ENCODE measurements around the gene PDE10A. TPM values are rescaled to one million over a fixed set of nuclear protein-coding genes. Genes with fewer than 3 reads are reported as not detected.

The PDE10A gene
- total and polyA plus RNA-seq, 12 donors, result 6.8 to 20.4 (median 14.2) TPM

DNA sequence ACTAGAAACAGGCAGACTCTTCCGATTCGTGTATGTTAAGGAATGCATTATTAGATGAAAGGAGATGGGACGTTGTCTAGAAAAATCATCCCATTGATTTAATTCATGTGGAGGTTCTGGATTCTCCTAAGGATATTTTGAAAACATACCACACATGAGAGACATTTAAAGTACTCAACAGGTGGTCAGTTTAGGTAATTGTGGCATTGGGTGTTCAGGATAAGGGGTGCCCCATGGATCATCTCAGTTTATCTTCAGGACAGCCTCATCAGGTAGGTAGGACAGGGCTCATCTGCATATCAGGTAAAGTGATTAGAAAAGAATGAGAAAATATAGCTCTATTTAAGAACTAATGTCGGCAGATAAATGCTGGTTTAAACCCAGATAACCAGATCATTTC is 15.9 kb upstream of the PDE10A start:
- H3K36me3 ChIP-seq, result no peaks in the 10 kb centered on the region
- TF ChIP-seq, protein P1, sequence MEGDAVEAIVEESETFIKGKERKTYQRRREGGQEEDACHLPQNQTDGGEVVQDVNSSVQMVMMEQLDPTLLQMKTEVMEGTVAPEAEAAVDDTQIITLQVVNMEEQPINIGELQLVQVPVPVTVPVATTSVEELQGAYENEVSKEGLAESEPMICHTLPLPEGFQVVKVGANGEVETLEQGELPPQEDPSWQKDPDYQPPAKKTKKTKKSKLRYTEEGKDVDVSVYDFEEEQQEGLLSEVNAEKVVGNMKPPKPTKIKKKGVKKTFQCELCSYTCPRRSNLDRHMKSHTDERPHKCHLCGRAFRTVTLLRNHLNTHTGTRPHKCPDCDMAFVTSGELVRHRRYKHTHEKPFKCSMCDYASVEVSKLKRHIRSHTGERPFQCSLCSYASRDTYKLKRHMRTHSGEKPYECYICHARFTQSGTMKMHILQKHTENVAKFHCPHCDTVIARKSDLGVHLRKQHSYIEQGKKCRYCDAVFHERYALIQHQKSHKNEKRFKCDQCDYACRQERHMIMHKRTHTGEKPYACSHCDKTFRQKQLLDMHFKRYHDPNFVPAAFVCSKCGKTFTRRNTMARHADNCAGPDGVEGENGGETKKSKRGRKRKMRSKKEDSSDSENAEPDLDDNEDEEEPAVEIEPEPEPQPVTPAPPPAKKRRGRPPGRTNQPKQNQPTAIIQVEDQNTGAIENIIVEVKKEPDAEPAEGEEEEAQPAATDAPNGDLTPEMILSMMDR (IDR thresholded peaks at IDR 0.05), result no peak
- H3K9me3 ChIP-seq, result no peaks in the 10 kb centered on the region
- DNase-seq, result no peak
- H3K4me1 ChIP-seq, result peaks cover 0 to 10% (median 0%) of the 10 kb centered on the region in 9 donors
- peaks cover 0 to 5% (median 0%) of the 10 kb centered on the region in 7 donors for H3K27me3 ChIP-seq
- no peak overlapping the region for H3K4me3 ChIP-seq
- no peak overlapping the region for H3K27ac ChIP-seq
- no peak for ATAC-seq
- 77 to 84% methylated on average over 4 of the region's 4 CpGs for WGBS, 2 donors
- intact Hi-C loops (cut with DNase I), result no loop called here

DNA sequence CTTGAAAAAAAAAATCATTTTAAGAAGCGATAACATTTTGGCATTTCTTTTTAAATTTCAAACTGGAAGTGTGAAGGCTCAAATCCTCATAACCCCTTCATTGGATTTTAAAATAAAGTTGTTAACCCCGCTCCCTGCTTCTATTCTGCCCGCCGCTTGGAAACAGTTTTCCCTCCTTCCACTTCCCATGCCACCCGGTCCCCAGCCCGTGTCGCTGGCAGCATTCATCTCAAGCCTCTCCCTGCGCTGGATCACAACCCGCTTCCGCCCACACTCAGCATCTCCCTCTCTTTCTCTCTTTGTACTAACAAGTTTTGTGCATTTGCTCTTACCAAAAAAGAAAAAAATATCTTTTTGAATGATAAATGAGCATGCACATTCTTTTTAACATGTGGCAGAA is 15.4 kb upstream of the PDE10A start:
- WGBS, 2 donors, result 78 to 80% methylated on average over 10 of the region's 10 CpGs
- Histone ChIP-seq H3K9me3 (no peaks in the 10 kb centered on the region), H3K4me1 (peaks cover 0 to 10% (median 0%) of the 10 kb centered on the region in 9 donors), H3K27ac (no peak overlapping the region), H3K36me3 (no peaks in the 10 kb centered on the region), H3K27me3 (peaks cover 0 to 5% (median 0%) of the 10 kb centered on the region in 7 donors), H3K4me3 (no peak overlapping the region)
- TF ChIP-seq, protein P1 (IDR thresholded peaks at IDR 0.05), result no peak
- no peak for ATAC-seq
- intact Hi-C loops (cut with DNase I), result no loop called here
- DNase-seq, result no peak

GRCh38 chr6:165677091-165677490 is 14.1 kb upstream of the PDE10A start:
- ATAC-seq, result peak in 6 of 8 donors; percentile 7 to 41 (median 14)
- intact Hi-C loops (cut with DNase I), result no loop called here

GRCh38 chr6:165676435-165677068 is 13.5 kb upstream of the PDE10A start:
- H3K27ac ChIP-seq, result peak overlapping the region in 3 of 10 donors; percentile 19 to 36 (median 24)
- 57 to 67% methylated on average over 18 of the region's 18 CpGs for WGBS, 2 donors
- DNase-seq (peak; percentile 32 to 48), ATAC-seq (peak; percentile 73 to 96 (median 88))
- no peaks in the 10 kb centered on the region for H3K9me3 ChIP-seq
- TF ChIP-seq, protein P1 (IDR thresholded peaks at IDR 0.05), result peak in 7 of 9 donors; percentile 34 to 54 (median 43)
- H3K4me3 ChIP-seq, result no peak overlapping the region
- intact Hi-C loops (cut with DNase I), result no loop called here
- peaks cover 0 to 10% (median 0%) of the 10 kb centered on the region in 9 donors for H3K4me1 ChIP-seq
- no peaks in the 10 kb centered on the region for H3K36me3 ChIP-seq
- peaks cover 0 to 5% (median 0%) of the 10 kb centered on the region in 7 donors for H3K27me3 ChIP-seq

More at GRCh38 chr6:165677091-165677490, 14.1 kb upstream of the PDE10A start:
- H3K36me3 ChIP-seq, result no peaks in the 10 kb centered on the region
- H3K4me1 ChIP-seq, result peaks cover 0 to 10% (median 0%) of the 10 kb centered on the region in 9 donors
- no peaks in the 10 kb centered on the region for H3K9me3 ChIP-seq
- peak overlapping the region in 2 of 10 donors; percentile 19 to 36 for H3K27ac ChIP-seq
- peaks cover 0 to 5% (median 0%) of the 10 kb centered on the region in 7 donors for H3K27me3 ChIP-seq
- no peak overlapping the region for H3K4me3 ChIP-seq
- 63 to 77% methylated on average over 6 of the region's 6 CpGs for WGBS, 2 donors
- no peak for DNase-seq
- TF ChIP-seq, protein P1 (IDR thresholded peaks at IDR 0.05), result no peak
